ENCODE results near the gene PCDHA9. TPM values are rescaled to one million over a fixed set of nuclear protein-coding genes. Genes with fewer than 3 reads are reported as not detected.

Gene PCDHA9
- total RNA-seq, 1 experiment from 2014 or later: 0.55 TPM

DNA sequence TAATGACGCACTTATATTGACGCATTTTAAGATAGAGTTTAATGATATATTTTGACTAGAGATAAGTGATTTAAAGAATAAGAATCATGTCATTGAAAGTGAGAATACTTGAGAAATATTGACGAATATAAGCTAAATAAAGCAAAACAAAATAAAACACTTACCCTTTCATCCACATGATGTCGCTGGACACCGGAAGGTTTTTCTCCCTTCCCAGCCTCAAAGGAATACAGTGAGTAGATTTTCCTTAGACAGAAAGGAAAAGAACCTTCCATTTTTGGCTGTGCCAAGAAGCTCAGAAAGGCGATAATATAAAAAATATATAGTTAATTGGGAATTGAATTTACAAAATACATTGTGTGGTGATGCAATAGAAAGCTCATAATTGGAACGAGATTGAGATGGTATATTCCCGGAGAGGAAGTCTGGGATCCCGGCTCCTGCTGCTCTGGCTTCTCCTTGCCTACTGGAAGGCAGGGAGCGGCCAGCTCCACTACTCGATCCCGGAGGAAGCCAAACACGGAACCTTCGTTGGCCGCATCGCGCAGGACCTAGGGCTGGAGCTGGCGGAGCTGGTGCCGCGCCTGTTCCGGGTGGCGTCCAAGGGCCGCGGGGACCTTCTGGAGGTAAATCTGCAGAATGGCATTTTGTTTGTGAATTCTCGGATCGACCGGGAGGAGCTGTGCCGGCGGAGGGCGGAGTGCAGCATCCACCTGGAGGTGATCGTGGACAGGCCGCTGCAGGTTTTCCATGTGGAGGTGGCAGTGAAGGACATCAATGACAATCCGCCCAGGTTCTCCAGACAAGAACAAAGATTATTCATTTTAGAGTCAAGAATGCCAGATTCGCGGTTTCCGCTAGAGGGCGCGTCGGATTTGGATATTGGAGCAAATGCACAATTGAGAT is 26.6 kb upstream of the PCDHA9 start, which contains the start of gene PCDHA5:
PCDHA5 (plus strand) TSS at position 239 of the 906 bp plus-strand sequence.
- Histone ChIP-seq H3K27ac (ENCODE audit: insufficient read length, low read depth, low read length) (no peak within 1 kb of the TSS), H3K79me2 (ENCODE audit: insufficient read depth, low read length) (no peaks in the 10 kb centered on the region), H2BK5ac (ENCODE audit: insufficient read length, low read length) (no peak within 1 kb of the TSS), H3K4ac (ENCODE audit: low read depth, low read length) (no peak within 1 kb of the TSS), H3K27me3 (ENCODE audit: insufficient read depth, low read length) (no peaks in the 10 kb centered on the region), H3K18ac (ENCODE audit: insufficient read length, low read depth, low read length) (no peak within 1 kb of the TSS), H2BK20ac (ENCODE audit: low read depth, low read length, poor library complexity, severe bottlenecking) (no peak within 1 kb of the TSS), H3K9ac (ENCODE audit: extremely low read depth, insufficient read length, low read length) (no peak within 1 kb of the TSS), H4K91ac (ENCODE audit: insufficient read length, low read depth, low read length) (no peak within 1 kb of the TSS), H3K4me1 (ENCODE audit: insufficient read depth, low read length) (no peaks in the 10 kb centered on the region), H3K14ac (ENCODE audit: insufficient read depth, low read length) (no peak within 1 kb of the TSS), H2AK5ac (ENCODE audit: insufficient read length, low read length) (no peak within 1 kb of the TSS), H2AFZ (ENCODE audit: low read length) (no peak within 1 kb of the TSS), H3K56ac (ENCODE audit: insufficient read length, low read depth, low read length) (no peak within 1 kb of the TSS), H3K79me1 (ENCODE audit: insufficient read depth, low read depth, low read length, poor library complexity, severe bottlenecking) (no peaks in the 10 kb centered on the region), H3T11ph (ENCODE audit: low read length) (no peak within 1 kb of the TSS), H4K8ac (replicated peaks; ENCODE audit: insufficient read length, low read depth, low read length) (no peak within 1 kb of the TSS), H2BK15ac (ENCODE audit: low read depth, low read length) (no peak within 1 kb of the TSS), H2BK120ac (ENCODE audit: low read depth, low read length, poor library complexity, severe bottlenecking) (no peak within 1 kb of the TSS), H3K9me3 (ENCODE audit: control insufficient read depth, low read depth, low read length) (no peaks in the 10 kb centered on the region), H4K5ac (ENCODE audit: insufficient read length, low read depth, low read length) (no peak within 1 kb of the TSS), H3K4me2 (ENCODE audit: insufficient read depth, insufficient read length, low read length) (no peak within 1 kb of the TSS), H4K20me1 (ENCODE audit: control insufficient read depth, insufficient read depth, insufficient read length) (no peaks in the 10 kb centered on the region), H3K23ac (ENCODE audit: insufficient read length, low read depth, low read length) (no peak within 1 kb of the TSS), H2BK12ac (ENCODE audit: insufficient read length, low read depth, low read length) (no peak within 1 kb of the TSS), H3K23me2 (ENCODE audit: insufficient read length, low read depth, low read length, poor library complexity, severe bottlenecking) (peaks cover 3% of the 10 kb centered on the region)
- TF ChIP-seq, protein P1, sequence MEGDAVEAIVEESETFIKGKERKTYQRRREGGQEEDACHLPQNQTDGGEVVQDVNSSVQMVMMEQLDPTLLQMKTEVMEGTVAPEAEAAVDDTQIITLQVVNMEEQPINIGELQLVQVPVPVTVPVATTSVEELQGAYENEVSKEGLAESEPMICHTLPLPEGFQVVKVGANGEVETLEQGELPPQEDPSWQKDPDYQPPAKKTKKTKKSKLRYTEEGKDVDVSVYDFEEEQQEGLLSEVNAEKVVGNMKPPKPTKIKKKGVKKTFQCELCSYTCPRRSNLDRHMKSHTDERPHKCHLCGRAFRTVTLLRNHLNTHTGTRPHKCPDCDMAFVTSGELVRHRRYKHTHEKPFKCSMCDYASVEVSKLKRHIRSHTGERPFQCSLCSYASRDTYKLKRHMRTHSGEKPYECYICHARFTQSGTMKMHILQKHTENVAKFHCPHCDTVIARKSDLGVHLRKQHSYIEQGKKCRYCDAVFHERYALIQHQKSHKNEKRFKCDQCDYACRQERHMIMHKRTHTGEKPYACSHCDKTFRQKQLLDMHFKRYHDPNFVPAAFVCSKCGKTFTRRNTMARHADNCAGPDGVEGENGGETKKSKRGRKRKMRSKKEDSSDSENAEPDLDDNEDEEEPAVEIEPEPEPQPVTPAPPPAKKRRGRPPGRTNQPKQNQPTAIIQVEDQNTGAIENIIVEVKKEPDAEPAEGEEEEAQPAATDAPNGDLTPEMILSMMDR (conservative IDR thresholded peaks at IDR 0.05): peak; percentile 34; the same call in 1 of the 3 replicates
- Mint-ChIP-seq H3K36me3 (ENCODE audit: insufficient read depth in 1 of 3, low read depth in 3 of 3) (peaks cover 9 to 18% (median 15%) of the 10 kb centered on the region in 3 experiments), H3K27me3 (ENCODE audit: low read depth) (no peaks in the 10 kb centered on the region), H3K4me1 (no peaks in the 10 kb centered on the region), H3K4me3 (no peak within 1 kb of the TSS), H3K9me3 (peaks cover 0 to 16% of the 10 kb centered on the region in 2 experiments; a peak in 2 of 5 replicates), H3K27ac (no peak within 1 kb of the TSS)
- DNase-seq: no peak
- WGBS (ENCODE audit: extremely low coverage, insufficient read length, low lambda C conversion rate): 100% methylated on average over 1 of the region's 39 CpGs

All from H9 (cell line).